GM13977 (cell line): ENCODE measurements around the gene RGS11.

ENCODE experiments used
- DNase-seq: peaks from one replicate; pipeline ENCODE4 v3.0.0; 2012; ENCODE audit warnings: low spot score
- in situ Hi-C: fragments of 300-500 bp; cut with MboI; formaldehyde crosslinking; loops from one replicate; pipeline ENCODE4 v1.12.0; 2022; ENCODE audit warnings: low sequenced_read_pairs, low pct_unique_long_range_greater_than_20kb, mixed read lengths, inconsistent platforms; ENCODE audit not compliant: unreplicated experiment
- TF ChIP-seq, protein P1 (sequence below): IDR thresholded peaks from 2 replicates; pipeline ENCODE4 v1.5.1; 2012; ENCODE audit warnings: mild to moderate bottlenecking, control low read depth; ENCODE audit not compliant: insufficient read depth; ENCODE audit errors: extremely low read depth, missing control alignments

Gene RGS11

DNA sequence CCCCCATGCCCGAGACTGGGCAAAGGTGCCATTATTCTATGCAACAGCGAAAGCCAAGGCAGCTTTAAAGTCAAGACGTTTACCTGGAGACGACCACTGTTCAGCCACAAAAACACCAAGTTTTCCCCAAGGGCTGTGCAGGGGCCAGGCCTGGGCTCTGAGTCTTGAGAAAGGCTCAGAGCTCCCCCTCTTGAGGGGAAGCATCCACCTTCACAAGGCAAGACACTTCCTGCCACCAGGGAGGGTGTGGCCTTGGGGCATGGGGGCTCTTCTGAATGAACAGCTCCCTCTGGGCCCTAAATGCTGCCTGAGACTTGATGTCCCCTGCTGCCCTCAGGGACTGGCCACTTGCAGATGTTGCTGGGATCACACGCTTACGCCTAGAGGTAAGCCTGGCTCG is 33.7 kb upstream of the RGS11 start:
- TF ChIP-seq, protein P1, sequence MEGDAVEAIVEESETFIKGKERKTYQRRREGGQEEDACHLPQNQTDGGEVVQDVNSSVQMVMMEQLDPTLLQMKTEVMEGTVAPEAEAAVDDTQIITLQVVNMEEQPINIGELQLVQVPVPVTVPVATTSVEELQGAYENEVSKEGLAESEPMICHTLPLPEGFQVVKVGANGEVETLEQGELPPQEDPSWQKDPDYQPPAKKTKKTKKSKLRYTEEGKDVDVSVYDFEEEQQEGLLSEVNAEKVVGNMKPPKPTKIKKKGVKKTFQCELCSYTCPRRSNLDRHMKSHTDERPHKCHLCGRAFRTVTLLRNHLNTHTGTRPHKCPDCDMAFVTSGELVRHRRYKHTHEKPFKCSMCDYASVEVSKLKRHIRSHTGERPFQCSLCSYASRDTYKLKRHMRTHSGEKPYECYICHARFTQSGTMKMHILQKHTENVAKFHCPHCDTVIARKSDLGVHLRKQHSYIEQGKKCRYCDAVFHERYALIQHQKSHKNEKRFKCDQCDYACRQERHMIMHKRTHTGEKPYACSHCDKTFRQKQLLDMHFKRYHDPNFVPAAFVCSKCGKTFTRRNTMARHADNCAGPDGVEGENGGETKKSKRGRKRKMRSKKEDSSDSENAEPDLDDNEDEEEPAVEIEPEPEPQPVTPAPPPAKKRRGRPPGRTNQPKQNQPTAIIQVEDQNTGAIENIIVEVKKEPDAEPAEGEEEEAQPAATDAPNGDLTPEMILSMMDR, result peak; percentile 18
- in situ Hi-C loops, result no loop called here
- no peak for DNase-seq

DNA sequence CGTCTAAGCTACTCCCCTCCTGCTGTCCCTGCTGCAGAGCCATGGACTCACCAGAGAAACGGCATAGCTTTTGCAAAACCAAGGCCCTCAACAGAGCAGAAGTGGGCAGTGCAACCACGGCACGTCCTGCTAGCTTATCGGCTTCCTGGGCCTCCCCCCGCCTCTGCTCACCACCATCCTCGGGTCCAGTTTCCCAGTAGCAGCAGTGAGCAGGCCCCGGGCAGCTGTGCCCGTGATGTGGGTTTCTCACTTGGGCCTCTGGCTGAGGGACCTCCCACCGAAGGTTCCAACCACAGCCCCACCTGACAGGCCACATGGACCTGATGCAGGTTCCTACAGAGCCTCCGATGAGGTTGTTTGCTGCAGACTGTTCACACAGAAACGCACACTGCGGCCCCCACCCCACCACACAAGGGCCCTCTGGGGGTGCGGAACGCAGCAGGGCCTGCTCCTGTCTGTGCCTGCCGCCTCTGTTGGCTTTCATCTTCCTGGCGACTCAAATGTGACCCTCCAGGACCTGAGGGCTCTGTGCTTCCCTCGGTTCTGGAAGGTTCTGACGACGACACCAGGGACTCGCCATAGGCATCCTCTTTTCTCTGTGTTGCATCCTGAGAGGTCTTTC is 32.1 kb upstream of the RGS11 start:
- in situ Hi-C loops, result no loop called here
- DNase-seq, result no peak

DNA sequence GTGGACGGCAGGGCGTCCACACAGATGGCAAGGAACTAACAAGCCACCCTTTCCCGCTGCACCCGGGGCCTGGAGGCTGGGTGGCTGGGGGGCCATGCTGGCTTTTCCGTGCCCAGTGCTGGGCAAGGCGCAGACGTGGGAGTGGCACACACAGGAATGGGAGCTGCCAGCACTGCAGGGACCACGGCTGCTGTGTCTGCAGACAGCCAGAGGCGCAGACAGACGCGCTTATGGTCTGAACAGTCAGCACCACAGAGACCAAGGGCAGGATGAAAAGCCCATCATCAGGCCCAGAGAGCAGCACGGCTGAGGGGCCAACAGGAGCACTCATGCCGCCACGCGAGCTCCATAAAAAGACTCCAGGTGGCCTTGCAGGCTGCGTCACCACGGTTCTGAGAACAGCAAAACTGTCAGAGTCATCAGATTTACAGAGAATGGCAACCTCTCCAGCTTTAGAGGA is 31.2 kb upstream of the RGS11 start:
- in situ Hi-C loops, result no loop called here
- no peak for DNase-seq
- TF ChIP-seq, protein P1, result no peak

More for the DNA sequence above, 32.1 kb upstream of the RGS11 start:
- TF ChIP-seq, protein P1, result no peak

GRCh38 chr16:305916-306626 is 30.3 kb upstream of the RGS11 start:
- in situ Hi-C loops, result no loop called here
- DNase-seq, result no peak
- TF ChIP-seq, protein P1, result no peak

- DNase-seq, result no peak
- TF ChIP-seq, protein P1, result no peak
Observed at GRCh38 chr16:303760-304505, 28.2 kb upstream of the RGS11 start.

DNA sequence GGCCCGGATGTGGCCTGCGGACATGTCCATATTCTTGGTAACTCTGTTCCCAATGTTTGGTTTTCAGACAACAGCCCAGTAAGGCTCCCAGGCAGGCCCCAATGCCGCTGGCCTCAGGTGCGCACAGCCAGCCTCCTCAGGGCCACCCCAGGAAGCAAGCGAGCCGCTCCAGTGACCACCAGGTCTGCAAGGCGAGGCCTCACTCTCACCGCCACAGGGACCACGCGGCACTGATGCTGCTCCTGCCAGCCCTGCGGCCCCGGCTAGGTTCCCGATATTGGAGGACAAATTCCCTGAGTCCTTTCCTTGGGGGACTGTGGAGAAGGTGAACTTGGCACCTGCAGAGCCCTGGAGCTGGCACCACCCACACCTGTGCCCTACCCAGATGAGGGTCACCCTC is 26.2 kb upstream of the RGS11 start:
- in situ Hi-C loops, result no loop called here
- DNase-seq, result no peak
- TF ChIP-seq, protein P1, result no peak

More at GRCh38 chr16:303760-304505, 28.2 kb upstream of the RGS11 start:
- in situ Hi-C loops, result no loop called here
